ENCODE measurements around the gene GOT2.

DNA sequence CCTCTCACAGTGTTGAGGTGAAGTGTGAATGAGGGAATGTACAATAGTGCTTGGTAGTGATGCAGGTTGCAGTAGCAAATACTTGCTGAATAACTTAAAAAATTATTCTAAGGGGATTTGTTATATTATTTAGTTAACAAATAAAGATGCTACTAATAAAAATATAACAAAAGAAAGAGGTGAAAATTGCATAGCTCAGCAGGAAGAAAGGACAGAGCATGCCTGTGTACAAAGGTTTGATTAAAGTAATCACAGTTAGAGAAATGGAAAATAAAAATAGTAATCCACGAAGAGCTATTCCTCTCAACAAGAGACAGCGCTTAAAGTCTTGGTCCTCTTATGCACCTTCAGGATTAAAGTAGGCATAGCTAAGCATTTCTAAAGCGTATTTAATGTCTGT lies 11.0 kb downstream of the GOT2 start:
- TF ChIP-seq CTCF (IDR thresholded peaks at IDR 0.05) = no peak
- TF ChIP-seq POLR2A (IDR thresholded peaks at IDR 0.05) = no peak
- no peak for TF ChIP-seq POLR2AphosphoS5 (IDR thresholded peaks at IDR 0.05)

All from gastroesophageal sphincter (tissue), 3 donors.